Activated B cell treated with CpG ODN at 0.5 μM for 24 hours (primary cell): ENCODE data around the gene MED20. TPM values are rescaled to one million over a fixed set of nuclear protein-coding genes. Genes with fewer than 3 reads are reported as not detected.

ENCODE experiments used
- ATAC-seq: fragments of 200-7000 bp; cut with Tn5 transposase; one replicate; pipeline ENCODE4 v1.10.0; 2021; ENCODE audit warnings: low read depth, mild to moderate bottlenecking, moderate library complexity
- CTCF ChIA-PET: fragments of 350-600 bp; sonication (Branson Sonifier 250); formaldehyde crosslinking; loops from one replicate; lab custom pipeline; 2021; ENCODE audit warnings: antibody characterized with exemption; lab: Charles Lee
- POLR2A ChIA-PET: fragments of 350-600 bp; sonication (Branson Sonifier 250); formaldehyde crosslinking; loops from one replicate; lab custom pipeline; 2021; ENCODE audit warnings: antibody characterized with exemption; lab: Charles Lee
- DNase-seq: peaks from one replicate; pipeline ENCODE4 v3.0.0; 2022
- H3K27ac Mint-ChIP-seq: one replicate; pipeline ENCODE4 v1.8.0; 2020; ENCODE audit warnings: mixed read lengths
- H3K27me3 Mint-ChIP-seq: one replicate; pipeline ENCODE4 v1.8.0; 2021; ENCODE audit warnings: mixed read lengths
- H3K36me3 Mint-ChIP-seq: one replicate; pipeline ENCODE4 v1.8.0; 2021; ENCODE audit warnings: low read depth, mixed read lengths
- H3K4me1 Mint-ChIP-seq: one replicate; pipeline ENCODE4 v1.8.0; 2021; ENCODE audit warnings: mixed read lengths
- H3K4me3 Mint-ChIP-seq: one replicate; pipeline ENCODE4 v1.8.0; 2020; ENCODE audit warnings: mild to moderate bottlenecking, mixed read lengths
- H3K9me3 Mint-ChIP-seq: one replicate; pipeline ENCODE4 v1.8.0; 2020; ENCODE audit warnings: mixed read lengths
- CTCF ChIP-seq: fragments of 200-600 bp; IDR thresholded peaks from one replicate; pipeline ENCODE4 v1.8.0; 2022; ENCODE audit warnings: antibody characterized with exemption, mild to moderate bottlenecking
- intact Hi-C: fragments of 100-400 bp; cut with micrococcal nuclease; formaldehyde crosslinking; loops from one replicate; pipeline ENCODE4 v1.15.1; 2024
- total RNA-seq: library from RNA; stranded (reverse); gene quantifications from 2 replicates; pipeline ENCODE4 v1.2.3, GENCODE V29; 2022

The MED20 gene
- total RNA-seq, 1 donor from 2014 or later, result 21.1 TPM

- peak overlapping the region; percentile 83 for H3K27ac Mint-ChIP-seq
Observed at GRCh38 chr6:41938590-41939175, 17.7 kb upstream of the MED20 start.

GRCh38 chr6:41937861-41938574, 17.1 kb upstream of the MED20 start:
- intact Hi-C loops, result no loop called here
- Mint-ChIP-seq H3K4me3 (no peak overlapping the region), H3K9me3 (no peaks in the 10 kb centered on the region), H3K4me1 (peaks cover 80% of the 10 kb centered on the region), H3K27me3 (no peaks in the 10 kb centered on the region), H3K27ac (peak overlapping the region; percentile 83), H3K36me3 (peaks cover 41% of the 10 kb centered on the region)
- ChIA-PET CTCF (interaction anchor here (0.8 to 8.0 kb wide), 6 partner anchors 17 to 151 kb away, joined by 4 to 90 read pairs (median 5); partner anchors contain the start of genes BYSL, MED20 and TOMM6), POLR2A (interaction anchor here (0.5 to 13.0 kb wide), 8 partner anchors 43 to 107 kb away, joined by 3 to 195 read pairs (median 6); partner anchors contain the start of genes TAF8 and USP49)
- ATAC-seq (no peak), DNase-seq (no peak)
- no peak for TF ChIP-seq CTCF

More at GRCh38 chr6:41938590-41939175, 17.7 kb upstream of the MED20 start:
- Mint-ChIP-seq H3K36me3 (peaks cover 38% of the 10 kb centered on the region), H3K4me1 (peaks cover 79% of the 10 kb centered on the region), H3K27me3 (no peaks in the 10 kb centered on the region), H3K9me3 (no peaks in the 10 kb centered on the region), H3K4me3 (peak overlapping the region; percentile 58)
- DNase-seq, result no peak
- TF ChIP-seq CTCF, result no peak
- ATAC-seq, result no peak
- POLR2A ChIA-PET, result interaction anchor here (0.6 to 13.0 kb wide), 12 partner anchors 17 to 404 kb away, joined by 3 to 195 read pairs (median 7); partner anchors contain the start of genes BYSL, MED20, TAF8 and USP49
- CTCF ChIA-PET, result interaction anchor here (0.7 to 8.0 kb wide), 6 partner anchors 18 to 152 kb away, joined by 3 to 90 read pairs (median 5); partner anchors contain the start of genes BYSL, MED20 and TOMM6
- intact Hi-C loops, result no loop called here

GRCh38 chr6:41937472-41937860, 16.5 kb upstream of the MED20 start:
- POLR2A ChIA-PET, result interaction anchor here (0.5 to 13.0 kb wide), 4 partner anchors 65 to 108 kb away, joined by 4 to 195 read pairs (median 12); partner anchors contain the start of gene TAF8
- CTCF ChIA-PET, result interaction anchor here (0.8 to 8.0 kb wide), 3 partner anchors 16 to 150 kb away, joined by 4 to 90 read pairs (median 4); partner anchors contain the start of genes BYSL, MED20 and TOMM6
- intact Hi-C loops, result no loop called here
- H3K4me1 Mint-ChIP-seq, result peaks cover 81% of the 10 kb centered on the region
- DNase-seq (no peak), ATAC-seq (no peak)
- no peaks in the 10 kb centered on the region for H3K27me3 Mint-ChIP-seq
- H3K36me3 Mint-ChIP-seq, result peaks cover 47% of the 10 kb centered on the region
- no peak for TF ChIP-seq CTCF
- H3K9me3 Mint-ChIP-seq, result no peaks in the 10 kb centered on the region
- H3K27ac Mint-ChIP-seq, result peak overlapping the region; percentile 83
- H3K4me3 Mint-ChIP-seq, result no peak overlapping the region

- Mint-ChIP-seq H3K36me3 (peaks cover 56% of the 10 kb centered on the region), H3K4me1 (peaks cover 78% of the 10 kb centered on the region), H3K27me3 (no peaks in the 10 kb centered on the region), H3K27ac (peak overlapping the region; percentile 65), H3K4me3 (peak overlapping the region; percentile 53), H3K9me3 (no peaks in the 10 kb centered on the region)
- POLR2A ChIA-PET, result interaction anchor here (0.5 to 13.0 kb wide), 11 partner anchors 13 to 1583 kb away, joined by 3 to 195 read pairs (median 5); partner anchors contain the start of genes BYSL, MED20, TAF8 and TOMM6
- intact Hi-C loops, result loop anchor here (1.0 kb wide), 5 partner anchors 15 to 149 kb away; partner anchors contain the start of genes BYSL, MED20 and TOMM6
- DNase-seq, result peak; percentile 38
- peak; percentile 69 for ATAC-seq
- CTCF ChIA-PET, result interaction anchor here (0.6 to 4.0 kb wide), 13 partner anchors 14 to 114 kb away, joined by 3 to 32 read pairs (median 5); partner anchors contain the start of genes BYSL, MED20 and TAF8
- peak; percentile 63 for TF ChIP-seq CTCF
Observed at GRCh38 chr6:41936073-41936837, 15.3 kb upstream of the MED20 start.
